Activated CD4-positive, alpha-beta T cell treated with anti-CD3 and anti-CD28 coated beads, Interleukin-2, Interleukin-6, amounts not matched to agents 100 ng/mL and 50 ng/mL, durations not matched to agents 16 hours and 8 hours (primary cell): Measurements from ENCODE around the gene SNAP25.

Experiments used
- DNase-seq: peaks from one replicate; pipeline ENCODE4 v3.0.0-alpha.2; 2020

SNAP25 gene

GRCh38 chr20:10218536-10219451, at the start of gene SNAP25:
Gene SNAP25 (plus strand): TSS chr20:10218830. CDS start chr20:10275492, 56,662 bp downstream.
- DNase-seq: peak; percentile 65

- no peak for DNase-seq
Measured at GRCh38 chr20:10169752-10170151, 48.9 kb upstream of the SNAP25 start.

- no peak for DNase-seq
Measured at GRCh38 chr20:10170261-10170660, 48.4 kb upstream of the SNAP25 start.

GRCh38 chr20:10171864-10172751, 46.5 kb upstream of the SNAP25 start:
- DNase-seq: peak; percentile 51

- DNase-seq: no peak
Measured at GRCh38 chr20:10172998-10173655, 45.5 kb upstream of the SNAP25 start.

- no peak for DNase-seq
Measured at GRCh38 chr20:10174400-10174799, 44.2 kb upstream of the SNAP25 start.

GRCh38 chr20:10177326-10177725, 41.3 kb upstream of the SNAP25 start:
- DNase-seq: no peak

GRCh38 chr20:10178091-10178490, 40.5 kb upstream of the SNAP25 start:
- no peak for DNase-seq

- no peak for DNase-seq
Measured at GRCh38 chr20:10178727-10179313, 39.8 kb upstream of the SNAP25 start.

GRCh38 chr20:10179574-10180298, 38.9 kb upstream of the SNAP25 start:
- no peak for DNase-seq

- DNase-seq: no peak
Measured at GRCh38 chr20:10180651-10181235, 37.9 kb upstream of the SNAP25 start.

- no peak for DNase-seq
Measured at GRCh38 chr20:10185741-10186558, 32.7 kb upstream of the SNAP25 start.

GRCh38 chr20:10190456-10190855, 28.2 kb upstream of the SNAP25 start:
- no peak for DNase-seq

- DNase-seq: no peak
Measured at GRCh38 chr20:10192171-10192570, 26.5 kb upstream of the SNAP25 start.

GRCh38 chr20:10194166-10194565, 24.5 kb upstream of the SNAP25 start:
- no peak for DNase-seq

GRCh38 chr20:10200330-10200729, 18.3 kb upstream of the SNAP25 start:
- DNase-seq: no peak

GRCh38 chr20:10201321-10201870, 17.2 kb upstream of the SNAP25 start:
- DNase-seq: no peak

- DNase-seq: no peak
Measured at GRCh38 chr20:10209091-10209490, 9.5 kb upstream of the SNAP25 start.

GRCh38 chr20:10213526-10213925, 5.1 kb upstream of the SNAP25 start:
- DNase-seq: no peak

- DNase-seq: no peak
Measured at GRCh38 chr20:10216146-10216791, 2.4 kb upstream of the SNAP25 start.
